Right lobe of liver (tissue), 4 donors: ENCODE results near the gene CSNK2B.

Source experiments
- POLR2A ChIP-seq: fragments of 450-650 bp; IDR thresholded peaks from one replicate; pipeline ENCODE4 v1.6.1; 2017; ENCODE audit warnings: antibody characterized with exemption, mild to moderate bottlenecking
- TF ChIP-seq, protein P1 (sequence below), 4 donors: fragments of 200-600 bp in 3 of 4; fragments of 450-650 bp in 1 of 4; IDR thresholded peaks; one replicate each; pipeline versions ENCODE4 v1.5.1 to v1.8.0; 2016 to 2022; ENCODE audit warnings: antibody characterized with exemption in 4 of 4, mild to moderate bottlenecking in 2 of 4
- donor health status: DM: no; HTN: no; CAD: no.
- donor health status: DM: no; HTN: no; CAD: no.
- donor health status: DM: no; HTN: yes; CAD: no.

DNA sequence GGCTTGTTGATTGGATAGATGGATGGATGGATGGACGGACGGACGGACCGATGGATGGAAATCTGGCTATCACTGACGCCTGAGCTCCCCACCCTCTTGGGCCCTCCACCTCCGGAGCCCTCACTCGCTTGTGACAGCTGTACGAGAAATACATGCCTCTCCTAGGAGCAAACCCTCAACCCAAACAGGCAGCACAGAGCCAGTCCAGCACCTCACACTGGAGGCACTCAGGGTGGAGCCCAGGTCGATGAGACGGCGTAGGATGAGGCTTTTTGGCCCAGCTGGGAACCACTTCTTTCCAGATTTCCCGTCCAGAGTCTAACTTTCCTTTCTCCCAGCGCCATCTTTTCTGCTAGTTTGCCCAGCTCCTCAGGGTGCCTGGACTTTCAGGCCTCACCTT, 17.7 kb downstream of the CSNK2B start:
- TF ChIP-seq, protein P1, sequence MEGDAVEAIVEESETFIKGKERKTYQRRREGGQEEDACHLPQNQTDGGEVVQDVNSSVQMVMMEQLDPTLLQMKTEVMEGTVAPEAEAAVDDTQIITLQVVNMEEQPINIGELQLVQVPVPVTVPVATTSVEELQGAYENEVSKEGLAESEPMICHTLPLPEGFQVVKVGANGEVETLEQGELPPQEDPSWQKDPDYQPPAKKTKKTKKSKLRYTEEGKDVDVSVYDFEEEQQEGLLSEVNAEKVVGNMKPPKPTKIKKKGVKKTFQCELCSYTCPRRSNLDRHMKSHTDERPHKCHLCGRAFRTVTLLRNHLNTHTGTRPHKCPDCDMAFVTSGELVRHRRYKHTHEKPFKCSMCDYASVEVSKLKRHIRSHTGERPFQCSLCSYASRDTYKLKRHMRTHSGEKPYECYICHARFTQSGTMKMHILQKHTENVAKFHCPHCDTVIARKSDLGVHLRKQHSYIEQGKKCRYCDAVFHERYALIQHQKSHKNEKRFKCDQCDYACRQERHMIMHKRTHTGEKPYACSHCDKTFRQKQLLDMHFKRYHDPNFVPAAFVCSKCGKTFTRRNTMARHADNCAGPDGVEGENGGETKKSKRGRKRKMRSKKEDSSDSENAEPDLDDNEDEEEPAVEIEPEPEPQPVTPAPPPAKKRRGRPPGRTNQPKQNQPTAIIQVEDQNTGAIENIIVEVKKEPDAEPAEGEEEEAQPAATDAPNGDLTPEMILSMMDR (IDR thresholded peaks at IDR 0.05), result no peak
- TF ChIP-seq POLR2A, result no peak
